Measurements from ENCODE around the gene TBC1D1.

TBC1D1 gene, protein sequence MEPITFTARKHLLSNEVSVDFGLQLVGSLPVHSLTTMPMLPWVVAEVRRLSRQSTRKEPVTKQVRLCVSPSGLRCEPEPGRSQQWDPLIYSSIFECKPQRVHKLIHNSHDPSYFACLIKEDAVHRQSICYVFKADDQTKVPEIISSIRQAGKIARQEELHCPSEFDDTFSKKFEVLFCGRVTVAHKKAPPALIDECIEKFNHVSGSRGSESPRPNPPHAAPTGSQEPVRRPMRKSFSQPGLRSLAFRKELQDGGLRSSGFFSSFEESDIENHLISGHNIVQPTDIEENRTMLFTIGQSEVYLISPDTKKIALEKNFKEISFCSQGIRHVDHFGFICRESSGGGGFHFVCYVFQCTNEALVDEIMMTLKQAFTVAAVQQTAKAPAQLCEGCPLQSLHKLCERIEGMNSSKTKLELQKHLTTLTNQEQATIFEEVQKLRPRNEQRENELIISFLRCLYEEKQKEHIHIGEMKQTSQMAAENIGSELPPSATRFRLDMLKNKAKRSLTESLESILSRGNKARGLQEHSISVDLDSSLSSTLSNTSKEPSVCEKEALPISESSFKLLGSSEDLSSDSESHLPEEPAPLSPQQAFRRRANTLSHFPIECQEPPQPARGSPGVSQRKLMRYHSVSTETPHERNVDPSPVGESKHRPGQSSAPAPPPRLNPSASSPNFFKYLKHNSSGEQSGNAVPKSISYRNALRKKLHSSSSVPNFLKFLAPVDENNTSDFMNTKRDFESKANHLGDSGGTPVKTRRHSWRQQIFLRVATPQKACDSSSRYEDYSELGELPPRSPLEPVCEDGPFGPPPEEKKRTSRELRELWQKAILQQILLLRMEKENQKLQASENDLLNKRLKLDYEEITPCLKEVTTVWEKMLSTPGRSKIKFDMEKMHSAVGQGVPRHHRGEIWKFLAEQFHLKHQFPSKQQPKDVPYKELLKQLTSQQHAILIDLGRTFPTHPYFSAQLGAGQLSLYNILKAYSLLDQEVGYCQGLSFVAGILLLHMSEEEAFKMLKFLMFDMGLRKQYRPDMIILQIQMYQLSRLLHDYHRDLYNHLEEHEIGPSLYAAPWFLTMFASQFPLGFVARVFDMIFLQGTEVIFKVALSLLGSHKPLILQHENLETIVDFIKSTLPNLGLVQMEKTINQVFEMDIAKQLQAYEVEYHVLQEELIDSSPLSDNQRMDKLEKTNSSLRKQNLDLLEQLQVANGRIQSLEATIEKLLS (N-terminal part only)

GRCh38 chr4:37890801-37891259 is at the start of gene TBC1D1:
Gene TBC1D1 (plus strand): TSS chr4:37891084. CDS start chr4:37902096, 11,012 bp downstream.
- in situ Hi-C loops (cut with MboI; ENCODE audit: low sequenced_read_pairs), result no loop called here

- in situ Hi-C loops (cut with MboI; ENCODE audit: low sequenced_read_pairs), result no loop called here
Measured at GRCh38 chr4:37844204-37844603, 46.7 kb upstream of the TBC1D1 start.

DNA sequence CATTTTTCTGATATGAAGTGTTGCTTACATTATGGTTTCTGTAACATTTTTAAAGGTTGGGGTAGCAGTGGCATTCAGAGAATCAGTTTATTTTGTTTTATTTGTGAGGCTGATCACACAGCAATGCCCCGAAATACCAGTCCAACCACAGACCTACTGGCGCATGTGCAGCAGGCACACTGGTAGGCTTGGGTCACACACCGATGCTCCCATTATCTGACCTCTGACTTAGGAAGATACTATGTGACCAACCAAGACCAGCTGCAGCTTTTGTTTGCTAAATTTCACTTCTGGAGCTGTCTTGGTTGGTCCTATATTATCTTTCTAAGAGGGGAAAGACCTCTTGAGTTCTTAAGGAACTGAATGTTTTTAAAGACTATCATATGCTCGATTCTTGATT is 45.7 kb upstream of the TBC1D1 start:
- in situ Hi-C loops (cut with MboI; ENCODE audit: low sequenced_read_pairs), result no loop called here

DNA sequence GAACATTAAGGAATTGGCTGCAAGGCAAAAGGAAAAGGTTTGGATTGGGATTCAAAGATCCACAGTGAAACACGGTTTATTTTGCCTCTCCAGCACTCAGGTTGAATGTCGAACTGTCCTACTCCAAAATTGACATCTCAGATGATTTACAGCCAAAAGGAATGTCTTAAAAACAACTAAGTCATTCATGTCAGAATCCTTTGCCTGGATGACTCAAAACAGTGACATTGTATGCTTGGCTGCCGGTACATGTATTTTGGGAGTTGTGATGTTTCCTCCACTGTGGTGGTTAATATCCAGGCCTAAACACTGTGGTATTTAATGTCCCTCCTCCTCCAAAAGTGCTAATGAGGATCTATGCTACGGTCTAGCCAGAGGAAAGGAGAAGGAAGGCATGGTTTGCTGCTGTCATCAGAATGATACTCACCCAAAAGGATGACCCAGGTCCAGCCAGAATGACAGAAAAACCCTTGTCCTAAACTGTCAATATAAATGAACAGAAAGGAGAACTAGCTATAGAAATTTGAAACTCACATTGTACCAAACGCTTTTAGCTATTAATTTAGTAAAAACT is 43.5 kb upstream of the TBC1D1 start:
- in situ Hi-C loops (cut with MboI; ENCODE audit: low sequenced_read_pairs), result no loop called here

DNA sequence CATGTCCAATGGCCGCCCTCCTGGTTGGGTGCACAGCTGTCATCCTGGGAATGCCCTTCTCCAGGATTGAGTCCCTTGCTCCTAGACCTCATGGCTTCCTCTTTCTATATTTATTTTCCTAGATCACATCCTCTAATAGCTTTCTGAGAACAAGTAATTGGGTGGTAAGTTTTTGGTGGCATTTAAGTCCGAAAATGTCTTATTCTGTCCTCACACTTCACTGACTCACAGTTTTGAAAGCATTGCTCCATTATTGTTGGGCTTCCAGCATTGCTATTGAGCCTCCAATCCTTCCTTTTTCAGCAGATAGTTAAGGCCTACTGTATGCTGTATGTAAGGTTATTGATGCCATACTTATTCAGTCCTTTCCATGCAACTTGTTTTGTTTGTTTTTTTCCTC is 38.5 kb upstream of the TBC1D1 start:
- in situ Hi-C loops (cut with MboI; ENCODE audit: low sequenced_read_pairs), result no loop called here

- in situ Hi-C loops (cut with MboI; ENCODE audit: low sequenced_read_pairs), result no loop called here
Measured at GRCh38 chr4:37858112-37858511, 32.8 kb upstream of the TBC1D1 start.

GRCh38 chr4:37858872-37859271 is 32.0 kb upstream of the TBC1D1 start:
- in situ Hi-C loops (cut with MboI; ENCODE audit: low sequenced_read_pairs), result no loop called here

GRCh38 chr4:37860266-37860665 is 30.6 kb upstream of the TBC1D1 start:
- in situ Hi-C loops (cut with MboI; ENCODE audit: low sequenced_read_pairs), result no loop called here

- in situ Hi-C loops (cut with MboI; ENCODE audit: low sequenced_read_pairs), result no loop called here
Measured at GRCh38 chr4:37862961-37863360, 27.9 kb upstream of the TBC1D1 start.

- in situ Hi-C loops (cut with MboI; ENCODE audit: low sequenced_read_pairs), result no loop called here
Measured at GRCh38 chr4:37864786-37865185, 26.1 kb upstream of the TBC1D1 start.

DNA sequence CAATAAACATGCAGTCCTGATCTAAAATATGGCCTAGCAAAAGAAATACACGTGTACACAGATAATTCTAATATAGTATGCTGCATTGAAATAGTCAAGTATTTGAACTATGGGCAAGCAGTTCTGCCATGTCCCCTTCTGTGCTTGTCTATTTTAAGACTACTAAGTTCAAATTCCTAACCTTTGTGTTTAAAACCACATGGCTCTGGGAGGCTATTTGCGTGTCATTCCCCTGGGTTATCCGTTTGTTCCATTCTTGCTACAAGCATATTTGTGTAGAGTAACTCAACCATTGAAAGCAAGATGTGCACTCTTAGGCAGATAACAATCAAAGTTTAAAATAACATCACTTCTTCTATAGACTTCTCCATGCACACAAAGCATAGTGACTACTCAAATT is 25.4 kb upstream of the TBC1D1 start:
- in situ Hi-C loops (cut with MboI; ENCODE audit: low sequenced_read_pairs), result no loop called here

DNA sequence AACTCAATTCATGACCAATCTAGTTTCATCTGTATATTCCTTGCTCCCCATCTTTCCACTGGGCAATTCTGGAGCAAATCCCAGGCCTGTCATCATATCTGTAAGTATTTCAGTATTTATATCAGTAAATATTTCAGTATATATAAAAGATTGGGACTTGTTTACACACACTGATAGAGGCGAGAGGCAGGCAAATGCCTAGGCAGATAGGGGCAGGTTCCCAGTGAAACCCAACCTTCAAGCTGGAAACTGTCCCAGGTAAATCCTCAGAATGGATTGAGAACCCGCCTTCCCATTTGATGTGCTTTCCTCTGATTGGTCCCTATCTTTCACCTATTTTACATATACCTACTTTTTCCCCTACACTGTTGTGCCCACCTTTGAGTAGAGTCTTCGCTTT is 23.8 kb upstream of the TBC1D1 start:
- in situ Hi-C loops (cut with MboI; ENCODE audit: low sequenced_read_pairs), result no loop called here

DNA sequence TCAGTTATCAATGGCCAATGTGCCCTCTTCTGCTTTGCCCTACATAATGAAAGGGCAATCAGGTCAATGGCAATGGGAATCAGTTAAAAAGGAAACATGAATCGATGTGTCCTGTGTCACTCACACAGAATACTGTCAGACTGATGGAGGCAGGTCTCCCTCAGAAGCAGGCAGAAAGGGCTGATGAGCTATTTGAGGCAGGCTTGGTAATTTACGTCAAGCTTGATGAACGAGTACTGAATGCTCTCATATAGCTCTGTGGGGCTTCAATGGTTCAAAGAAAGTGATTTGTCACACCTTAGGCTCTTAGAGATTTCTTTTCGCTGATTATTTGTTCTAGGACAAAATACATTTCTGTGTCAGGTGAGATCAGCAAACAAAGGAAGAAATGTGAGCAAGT is 22.6 kb upstream of the TBC1D1 start:
- in situ Hi-C loops (cut with MboI; ENCODE audit: low sequenced_read_pairs), result no loop called here

- in situ Hi-C loops (cut with MboI; ENCODE audit: low sequenced_read_pairs), result no loop called here
Measured at GRCh38 chr4:37872310-37872988, 18.4 kb upstream of the TBC1D1 start.

DNA sequence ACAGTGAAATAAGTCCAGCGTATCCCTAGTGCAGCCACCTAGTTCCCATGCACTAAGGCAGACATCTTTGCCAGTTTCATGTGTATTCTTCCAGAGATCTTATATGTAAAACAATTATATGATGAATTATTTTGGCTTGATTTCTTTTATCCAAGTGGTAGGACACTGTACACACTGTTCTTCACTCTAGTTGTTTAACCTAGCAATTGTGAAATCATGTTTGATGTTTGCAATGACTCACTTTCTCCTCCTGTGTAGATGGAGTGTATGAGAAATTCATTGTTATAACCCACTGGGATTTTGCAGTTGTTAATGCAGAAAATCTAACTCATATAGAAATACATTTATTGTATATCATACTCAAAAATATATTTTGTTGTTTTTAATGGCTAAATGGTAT is 17.5 kb upstream of the TBC1D1 start:
- in situ Hi-C loops (cut with MboI; ENCODE audit: low sequenced_read_pairs), result no loop called here

DNA sequence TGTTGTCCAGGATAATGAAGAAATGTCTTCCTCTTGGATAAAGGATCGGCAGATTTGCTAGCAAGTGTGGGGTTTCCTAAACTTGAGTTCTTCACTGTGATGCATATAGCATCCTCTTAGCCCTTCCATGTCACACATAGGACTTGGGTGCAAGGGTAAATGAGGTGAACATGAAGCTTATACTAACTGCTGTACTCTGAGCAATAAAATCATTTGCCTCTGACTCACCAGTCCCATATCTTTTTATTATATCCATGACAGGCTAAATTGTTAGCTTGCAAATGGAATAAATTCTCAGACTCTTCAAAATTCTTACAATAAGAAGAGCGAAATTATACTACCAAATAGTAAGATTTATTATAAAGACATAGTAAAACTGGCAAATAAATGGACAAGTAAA is 14.7 kb upstream of the TBC1D1 start:
- in situ Hi-C loops (cut with MboI; ENCODE audit: low sequenced_read_pairs), result no loop called here

DNA sequence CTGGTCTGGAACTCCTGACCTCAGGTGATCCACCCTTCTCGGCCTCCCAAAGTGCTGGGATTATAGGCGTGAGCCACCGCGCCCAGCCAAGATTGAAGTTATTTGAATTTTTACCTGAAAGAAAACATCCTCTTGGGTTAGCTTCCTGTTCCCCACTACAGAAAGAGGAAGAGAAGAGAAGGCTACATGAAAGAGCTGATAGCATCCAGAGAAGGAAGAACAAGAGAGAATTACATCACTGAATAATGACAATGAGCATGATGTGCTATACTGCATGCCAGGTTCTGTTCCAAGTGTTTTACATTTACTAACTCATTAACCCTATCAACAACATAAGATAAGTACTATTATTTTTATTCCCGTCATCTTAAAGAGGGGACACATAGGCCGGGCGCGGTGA is 11.5 kb upstream of the TBC1D1 start:
- in situ Hi-C loops (cut with MboI; ENCODE audit: low sequenced_read_pairs), result no loop called here

- in situ Hi-C loops (cut with MboI; ENCODE audit: low sequenced_read_pairs), result no loop called here
Measured at GRCh38 chr4:37881811-37882210, 9.1 kb upstream of the TBC1D1 start.

DNA sequence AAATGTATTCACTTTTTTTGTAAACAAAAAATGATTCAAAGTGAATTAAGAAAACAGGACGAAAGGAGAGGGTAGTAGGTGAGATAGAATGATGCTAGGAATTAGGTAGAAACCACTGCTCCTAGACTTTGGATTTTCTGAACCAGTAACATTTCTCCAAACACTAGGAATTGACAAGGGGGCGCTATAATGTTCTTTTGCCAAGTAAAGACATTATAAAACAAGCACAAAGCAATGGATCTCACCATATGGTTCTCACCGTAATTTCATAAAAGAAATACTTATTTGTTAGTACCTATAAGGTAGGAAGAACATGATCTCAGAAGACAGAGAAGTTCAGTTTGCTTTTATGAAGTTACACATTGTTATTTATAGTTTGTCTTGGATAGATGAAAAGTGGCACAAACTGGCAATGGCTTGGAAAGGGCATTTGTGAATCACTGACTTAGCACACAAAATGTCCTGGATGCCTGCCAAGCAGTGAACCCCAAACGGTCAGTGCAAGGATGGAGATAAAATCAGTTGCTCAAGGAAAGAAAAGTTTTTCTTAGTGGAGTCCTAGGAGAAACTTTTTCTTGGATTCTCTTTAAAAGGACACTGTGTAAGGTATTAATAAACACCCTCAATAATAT is 8.1 kb upstream of the TBC1D1 start:
- in situ Hi-C loops (cut with MboI; ENCODE audit: low sequenced_read_pairs), result no loop called here

All from HL-60/S4 (cell line).